Measurements from ENCODE around the gene DDX41.
"Not testable (repeated sequence)": the region's sequence is repeated elsewhere in the genome, so short reads cannot be mapped to it uniquely, and the experiment has no call there.

The DDX41 gene

DNA sequence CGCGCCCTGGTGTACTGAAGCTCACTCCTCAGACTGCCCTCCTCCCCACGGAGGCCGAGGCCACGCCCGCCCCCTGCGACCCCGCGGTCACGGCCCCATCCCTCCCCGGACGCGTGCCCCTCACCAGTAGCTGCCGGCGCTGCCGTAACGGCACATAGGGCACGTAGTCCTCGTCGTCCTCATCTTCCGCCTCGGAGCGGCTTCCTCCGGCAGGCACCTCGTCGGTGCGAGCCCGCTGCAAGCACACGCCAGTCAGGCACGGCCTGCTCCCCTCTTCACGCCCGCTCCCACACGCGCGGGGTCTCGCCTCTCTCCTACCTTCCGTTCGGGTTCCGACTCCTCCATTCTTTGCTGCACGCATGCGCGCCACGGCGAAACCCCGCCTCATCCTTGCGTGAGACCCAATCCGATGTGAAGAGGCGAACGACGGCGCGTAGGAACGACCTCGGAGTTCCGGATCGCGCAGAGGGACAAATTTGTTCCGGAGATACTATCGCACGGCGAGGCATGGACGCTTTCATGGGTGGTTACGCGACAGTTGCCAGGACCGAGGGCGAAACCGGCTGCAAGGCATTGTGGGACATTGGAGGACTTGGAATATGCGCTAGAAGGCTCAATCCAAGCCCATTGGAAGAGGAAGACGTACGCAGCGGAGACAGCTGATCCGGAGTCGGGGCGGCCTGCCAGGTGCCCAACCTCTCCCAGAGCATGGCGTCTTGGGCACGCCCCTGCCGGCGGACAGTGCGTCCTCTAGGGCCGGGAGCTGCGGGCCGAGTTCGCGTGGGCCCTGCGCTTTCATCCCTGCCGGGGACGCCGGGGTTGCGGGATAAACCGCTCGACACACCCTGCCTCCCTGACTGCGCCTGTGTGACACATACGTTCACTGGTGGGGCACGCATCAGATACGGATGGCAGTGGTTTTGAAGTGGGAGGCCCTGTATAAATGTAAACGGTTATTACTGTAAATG lies at the start of gene DDX41:
DDX41 (minus strand) TSS at position 361 of the 968 bp plus-strand sequence; CDS start at position 345, 16 bp downstream.
- Histone ChIP-seq H3K79me2 (ENCODE audit: insufficient read depth, low read length) (peaks cover 36% of the 10 kb centered on the region), H3K36me3 (ENCODE audit: insufficient read depth, low read length) (peaks cover 70% of the 10 kb centered on the region), H3K27me3 (ENCODE audit: insufficient read depth, low read length, poor library complexity) (no peaks in the 10 kb centered on the region), H3K4me2 (ENCODE audit: insufficient read depth, low read length) (peak within 1 kb of the TSS; percentile 88), H3K9me3 (ENCODE audit: insufficient read depth, low read length, severe bottlenecking) (no peaks in the 10 kb centered on the region), H2AFZ (ENCODE audit: low read depth, low read length) (peak within 1 kb of the TSS; percentile 94), H3K27ac (ENCODE audit: low read length) (peak within 1 kb of the TSS; percentile 83), H3K9ac (ENCODE audit: low read depth, low read length) (peak within 1 kb of the TSS; percentile 66), H3K4me1 (ENCODE audit: insufficient read depth, low read length) (peaks cover 47% of the 10 kb centered on the region), H3K4me3 (ENCODE audit: low read depth in 1 of 2, low read length in 2 of 2) (peak within 1 kb of the TSS; percentile 60 to 77), H4K20me1 (ENCODE audit: insufficient read depth, low read length) (peaks cover 24% of the 10 kb centered on the region)
- DNase-seq (peak; percentile 96), ATAC-seq (ENCODE audit: insufficient read depth, low read depth) (peak; percentile 86)
- TF ChIP-seq, protein P1, sequence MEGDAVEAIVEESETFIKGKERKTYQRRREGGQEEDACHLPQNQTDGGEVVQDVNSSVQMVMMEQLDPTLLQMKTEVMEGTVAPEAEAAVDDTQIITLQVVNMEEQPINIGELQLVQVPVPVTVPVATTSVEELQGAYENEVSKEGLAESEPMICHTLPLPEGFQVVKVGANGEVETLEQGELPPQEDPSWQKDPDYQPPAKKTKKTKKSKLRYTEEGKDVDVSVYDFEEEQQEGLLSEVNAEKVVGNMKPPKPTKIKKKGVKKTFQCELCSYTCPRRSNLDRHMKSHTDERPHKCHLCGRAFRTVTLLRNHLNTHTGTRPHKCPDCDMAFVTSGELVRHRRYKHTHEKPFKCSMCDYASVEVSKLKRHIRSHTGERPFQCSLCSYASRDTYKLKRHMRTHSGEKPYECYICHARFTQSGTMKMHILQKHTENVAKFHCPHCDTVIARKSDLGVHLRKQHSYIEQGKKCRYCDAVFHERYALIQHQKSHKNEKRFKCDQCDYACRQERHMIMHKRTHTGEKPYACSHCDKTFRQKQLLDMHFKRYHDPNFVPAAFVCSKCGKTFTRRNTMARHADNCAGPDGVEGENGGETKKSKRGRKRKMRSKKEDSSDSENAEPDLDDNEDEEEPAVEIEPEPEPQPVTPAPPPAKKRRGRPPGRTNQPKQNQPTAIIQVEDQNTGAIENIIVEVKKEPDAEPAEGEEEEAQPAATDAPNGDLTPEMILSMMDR (IDR thresholded peaks at IDR 0.05; ENCODE audit: borderline replicate concordance, extremely low read depth, low read length, poor library complexity, severe bottlenecking), result peak; percentile 9
- no peak for TF ChIP-seq EZH2 (IDR thresholded peaks at IDR 0.05; ENCODE audit: borderline replicate concordance, low read depth, low read length, severe bottlenecking)

GRCh38 chr5:177565046-177565445 lies 48.3 kb upstream of the DDX41 start:
- Histone ChIP-seq H4K20me1 (ENCODE audit: insufficient read depth, low read length) (no peaks in the 10 kb centered on the region), H3K4me3 (ENCODE audit: low read depth in 1 of 2, low read length in 2 of 2) (no peak overlapping the region), H2AFZ (ENCODE audit: low read depth, low read length) (no peak overlapping the region), H3K4me1 (ENCODE audit: insufficient read depth, low read length) (no peaks in the 10 kb centered on the region), H3K27ac (ENCODE audit: low read length) (no peak overlapping the region), H3K9me3 (ENCODE audit: insufficient read depth, low read length, severe bottlenecking) (no peaks in the 10 kb centered on the region), H3K9ac (ENCODE audit: low read depth, low read length) (no peak overlapping the region), H3K36me3 (ENCODE audit: insufficient read depth, low read length) (no peaks in the 10 kb centered on the region), H3K4me2 (ENCODE audit: insufficient read depth, low read length) (no peak overlapping the region), H3K27me3 (ENCODE audit: insufficient read depth, low read length, poor library complexity) (no peaks in the 10 kb centered on the region), H3K79me2 (ENCODE audit: insufficient read depth, low read length) (no peaks in the 10 kb centered on the region)
- no peak for ATAC-seq (ENCODE audit: insufficient read depth, low read depth)
- DNase-seq, result no peak
- TF ChIP-seq EZH2 (IDR thresholded peaks at IDR 0.05; ENCODE audit: borderline replicate concordance, low read depth, low read length, severe bottlenecking), result no peak
- TF ChIP-seq, protein P1 (IDR thresholded peaks at IDR 0.05; ENCODE audit: borderline replicate concordance, extremely low read depth, low read length, poor library complexity, severe bottlenecking), result no peak

DNA sequence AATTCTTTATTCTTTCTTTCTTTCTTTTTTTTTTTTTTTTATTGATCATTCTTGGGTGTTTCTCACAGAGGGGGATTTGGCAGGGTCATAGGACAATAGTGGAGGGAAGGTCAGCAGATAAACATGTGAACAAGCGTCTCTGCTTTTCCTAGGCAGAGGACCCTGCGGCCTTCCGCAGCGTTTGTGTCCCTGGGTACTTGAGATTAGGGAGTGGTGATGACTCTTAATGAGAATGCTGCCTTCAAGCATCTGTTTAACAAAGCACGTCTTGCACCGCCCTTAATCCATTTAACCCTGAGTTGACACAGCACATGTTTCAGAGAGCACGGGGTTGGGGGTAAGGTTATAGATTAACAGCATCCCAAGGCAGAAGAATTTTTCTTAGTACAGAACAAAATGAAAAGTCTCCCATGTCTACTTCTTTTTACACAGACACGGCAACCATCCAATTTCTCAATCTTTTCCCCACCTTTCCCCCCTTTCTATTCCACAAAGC lies 42.7 kb upstream of the DDX41 start:
- not testable (repeated sequence) for H3K9me3 ChIP-seq (ENCODE audit: insufficient read depth, low read length, severe bottlenecking); H3K4me2 ChIP-seq (ENCODE audit: insufficient read depth, low read length); H3K4me3 ChIP-seq (ENCODE audit: low read depth in 1 of 2, low read length in 2 of 2); H3K79me2 ChIP-seq (ENCODE audit: insufficient read depth, low read length); H2AFZ ChIP-seq (ENCODE audit: low read depth, low read length); DNase-seq; H3K36me3 ChIP-seq (ENCODE audit: insufficient read depth, low read length); H3K27ac ChIP-seq (ENCODE audit: low read length); ATAC-seq (ENCODE audit: insufficient read depth, low read depth); H3K27me3 ChIP-seq (ENCODE audit: insufficient read depth, low read length, poor library complexity); H4K20me1 ChIP-seq (ENCODE audit: insufficient read depth, low read length); H3K9ac ChIP-seq (ENCODE audit: low read depth, low read length)
- peaks cover 11% of the 10 kb centered on the region for H3K4me1 ChIP-seq (ENCODE audit: insufficient read depth, low read length)

- H3K79me2 ChIP-seq (ENCODE audit: insufficient read depth, low read length), result peaks cover 19% of the 10 kb centered on the region
- no peak for TF ChIP-seq EZH2 (IDR thresholded peaks at IDR 0.05; ENCODE audit: borderline replicate concordance, low read depth, low read length, severe bottlenecking)
- TF ChIP-seq, protein P1 (IDR thresholded peaks at IDR 0.05; ENCODE audit: borderline replicate concordance, extremely low read depth, low read length, poor library complexity, severe bottlenecking), result no peak
- H3K27me3 ChIP-seq (ENCODE audit: insufficient read depth, low read length, poor library complexity), result no peaks in the 10 kb centered on the region
- H3K27ac ChIP-seq (ENCODE audit: low read length), result no peak overlapping the region
- no peak overlapping the region for H3K4me2 ChIP-seq (ENCODE audit: insufficient read depth, low read length)
- H3K9me3 ChIP-seq (ENCODE audit: insufficient read depth, low read length, severe bottlenecking), result no peaks in the 10 kb centered on the region
- H3K9ac ChIP-seq (ENCODE audit: low read depth, low read length), result no peak overlapping the region
- ATAC-seq (ENCODE audit: insufficient read depth, low read depth) (no peak), DNase-seq (no peak)
- H3K4me3 ChIP-seq (ENCODE audit: low read depth in 1 of 2, low read length in 2 of 2), result no peak overlapping the region
- peaks cover 11% of the 10 kb centered on the region for H4K20me1 ChIP-seq (ENCODE audit: insufficient read depth, low read length)
- peaks cover 20% of the 10 kb centered on the region for H3K4me1 ChIP-seq (ENCODE audit: insufficient read depth, low read length)
- no peak overlapping the region for H2AFZ ChIP-seq (ENCODE audit: low read depth, low read length)
- H3K36me3 ChIP-seq (ENCODE audit: insufficient read depth, low read length), result peaks cover 8% of the 10 kb centered on the region
Measured at GRCh38 chr5:177557796-177558195, 41.0 kb upstream of the DDX41 start.

Data from DND-41 (cell line).